Tibial nerve (tissue), 4 donors: ENCODE data around the gene CDCA3. TPM values are rescaled to one million over a fixed set of nuclear protein-coding genes. Genes with fewer than 3 reads are reported as not detected.

Experiments
- DNase-seq, 2 donors: peaks; one replicate each; pipeline ENCODE4 v3.0.0-alpha.2; 2019; ENCODE audit warnings: low spot score in 2 of 2
- H3K27ac ChIP-seq, 4 donors: fragments of 200-600 bp; sonication (generic) in 3 of 4; one replicate each; pipeline ENCODE4 v1.5.1; 2017 to 2019; ENCODE audit warnings: mild to moderate bottlenecking in 1 of 4
- H3K27me3 ChIP-seq, 2 donors: fragments of 200-600 bp; sonication (generic) in 1 of 2; one replicate each; pipeline versions ENCODE4 v1.5.1 to v1.6.0; 2017 to 2019
- H3K36me3 ChIP-seq, 3 donors: fragments of 200-600 bp; sonication (generic); one replicate each; pipeline ENCODE4 v1.5.1; 2018 to 2019
- H3K4me1 ChIP-seq, 4 donors: fragments of 200-600 bp; sonication (generic) in 3 of 4; one replicate each; pipeline ENCODE4 v1.5.1; 2017 to 2019
- H3K4me3 ChIP-seq, 4 donors: fragments of 200-600 bp; sonication (generic) in 3 of 4; one replicate each; pipeline ENCODE4 v1.5.1; 2017 to 2019; ENCODE audit warnings: mild to moderate bottlenecking in 1 of 4, moderate library complexity in 1 of 4
- H3K9me3 ChIP-seq, 4 donors: fragments of 200-600 bp; sonication (generic) in 3 of 4; one replicate each; pipeline ENCODE4 v1.5.1; 2017 to 2019
- CTCF ChIP-seq, 5 experiments: fragments of 200-600 bp in 3 of 5; fragments of 450-650 bp in 2 of 5; sonication (generic) in 3 of 5; IDR thresholded peaks; one replicate each; pipeline ENCODE4 v1.5.1; 2016 to 2019; ENCODE audit warnings: antibody characterized with exemption in 5 of 5, mild to moderate bottlenecking in 3 of 5, moderate library complexity in 2 of 5
- EP300 ChIP-seq, 2 donors: sonication (generic); formaldehyde crosslinking; IDR thresholded peaks; one replicate each; pipeline ENCODE4 v1.6.1; 2017; ENCODE audit warnings: antibody characterized with exemption in 2 of 2, mild to moderate bottlenecking in 1 of 2
- POLR2A ChIP-seq, 2 donors: fragments of 450-650 bp; IDR thresholded peaks; one replicate each; pipeline ENCODE4 v1.6.1; 2017; ENCODE audit warnings: antibody characterized with exemption in 2 of 2, mild to moderate bottlenecking in 2 of 2, moderate library complexity in 2 of 2
- WGBS, 2 donors: methylation state at CpG; one replicate each; pipeline ENCODE4 v1.1.5; 2018; 5-methylcytosine and 5-hydroxymethylcytosine counted together
- total RNA-seq, 4 donors: library from RNA; depleted of rRNA; stranded (reverse); fragments of >200 nt; gene quantifications; one replicate each; pipeline ENCODE4 v1.1.0, GENCODE V29; 2016

Gene CDCA3
- total RNA-seq, 4 donors from 2014 or later: 0.21 to 19.4 (median 3.6) TPM

DNA sequence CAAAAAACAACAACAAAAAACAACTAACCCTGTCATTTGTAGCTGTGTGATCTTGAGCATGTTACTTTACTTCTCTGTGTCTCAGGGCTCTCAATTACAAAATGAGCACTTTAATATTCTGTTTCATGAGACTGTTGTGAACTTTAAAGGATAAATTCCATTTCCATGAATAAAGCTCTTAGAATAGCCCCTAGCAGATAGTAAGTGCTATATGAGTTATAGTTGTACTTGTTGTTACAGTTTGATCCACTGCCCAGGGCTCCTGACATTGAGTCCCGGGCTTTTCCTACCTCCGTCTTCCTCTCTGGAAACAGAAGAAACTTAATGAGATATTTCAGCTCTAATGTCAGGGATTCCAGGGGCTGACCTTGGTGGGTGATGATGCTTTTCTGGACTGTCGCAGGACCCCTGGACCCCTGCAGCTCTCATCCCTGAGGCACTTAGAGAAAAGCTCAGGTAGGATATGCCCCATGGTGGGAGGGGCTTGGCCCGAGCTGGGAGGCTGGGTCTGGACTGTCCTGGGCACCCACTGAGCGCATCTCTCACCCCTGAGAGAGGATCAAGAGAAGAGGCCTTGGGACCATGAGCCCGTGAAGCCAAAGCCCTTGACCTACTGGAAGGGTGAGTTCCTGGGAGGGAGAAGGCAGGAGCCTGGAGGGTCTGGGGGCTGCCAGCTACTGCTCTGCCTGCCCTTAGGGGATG is 17.7 kb downstream of the CDCA3 start:
- Histone ChIP-seq H3K27me3 (no peaks in the 10 kb centered on the region), H3K27ac (no peak overlapping the region), H3K4me3 (no peak overlapping the region), H3K9me3 (no peaks in the 10 kb centered on the region), H3K4me1 (peaks cover 0 to 13% (median 3%) of the 10 kb centered on the region in 4 donors), H3K36me3 (peaks cover 0 to 72% (median 0%) of the 10 kb centered on the region in 3 donors)
- WGBS, 2 donors: 77% methylated on average over 6 of the region's 6 CpGs
- no peak for TF ChIP-seq POLR2A (IDR thresholded peaks at IDR 0.05)
- no peak for TF ChIP-seq EP300 (IDR thresholded peaks at IDR 0.05)
- no peak for TF ChIP-seq CTCF (IDR thresholded peaks at IDR 0.05)
- DNase-seq: no peak

GRCh38 chr12:6832125-6832524 is 19.0 kb downstream of the CDCA3 start:
- Histone ChIP-seq H3K27ac (no peak overlapping the region), H3K36me3 (peaks cover 0 to 60% (median 0%) of the 10 kb centered on the region in 3 donors), H3K4me1 (peaks cover 0 to 24% (median 3%) of the 10 kb centered on the region in 4 donors), H3K27me3 (no peaks in the 10 kb centered on the region), H3K9me3 (no peaks in the 10 kb centered on the region), H3K4me3 (no peak overlapping the region)
- no peak for DNase-seq
- 89 to 92% methylated on average over 4 of the region's 4 CpGs for WGBS, 2 donors
- no peak for TF ChIP-seq CTCF (IDR thresholded peaks at IDR 0.05)
- no peak for TF ChIP-seq EP300 (IDR thresholded peaks at IDR 0.05)
- TF ChIP-seq POLR2A (IDR thresholded peaks at IDR 0.05): no peak

GRCh38 chr12:6831450-6831995 is 19.6 kb downstream of the CDCA3 start:
- Histone ChIP-seq H3K27me3 (no peaks in the 10 kb centered on the region), H3K9me3 (no peaks in the 10 kb centered on the region), H3K27ac (no peak overlapping the region), H3K4me1 (peaks cover 0 to 29% (median 6%) of the 10 kb centered on the region in 4 donors), H3K36me3 (peaks cover 0 to 54% (median 0%) of the 10 kb centered on the region in 3 donors), H3K4me3 (no peak overlapping the region)
- 83 to 86% methylated on average over 12 of the region's 12 CpGs for WGBS, 2 donors
- DNase-seq: no peak
- TF ChIP-seq POLR2A (IDR thresholded peaks at IDR 0.05) (no peak), CTCF (IDR thresholded peaks at IDR 0.05) (no peak), EP300 (IDR thresholded peaks at IDR 0.05) (no peak)

GRCh38 chr12:6830999-6831398 is 20.1 kb downstream of the CDCA3 start:
- peaks cover 0 to 31% (median 6%) of the 10 kb centered on the region in 4 donors for H3K4me1 ChIP-seq
- no peak overlapping the region for H3K4me3 ChIP-seq
- WGBS, 2 donors: 76 to 82% methylated on average over 6 of the region's 6 CpGs
- no peak for DNase-seq
- H3K9me3 ChIP-seq: no peaks in the 10 kb centered on the region
- H3K27me3 ChIP-seq: no peaks in the 10 kb centered on the region
- peaks cover 0 to 50% (median 0%) of the 10 kb centered on the region in 3 donors for H3K36me3 ChIP-seq
- TF ChIP-seq POLR2A (IDR thresholded peaks at IDR 0.05): no peak
- TF ChIP-seq EP300 (IDR thresholded peaks at IDR 0.05): no peak
- TF ChIP-seq CTCF (IDR thresholded peaks at IDR 0.05): no peak
- H3K27ac ChIP-seq: no peak overlapping the region

DNA sequence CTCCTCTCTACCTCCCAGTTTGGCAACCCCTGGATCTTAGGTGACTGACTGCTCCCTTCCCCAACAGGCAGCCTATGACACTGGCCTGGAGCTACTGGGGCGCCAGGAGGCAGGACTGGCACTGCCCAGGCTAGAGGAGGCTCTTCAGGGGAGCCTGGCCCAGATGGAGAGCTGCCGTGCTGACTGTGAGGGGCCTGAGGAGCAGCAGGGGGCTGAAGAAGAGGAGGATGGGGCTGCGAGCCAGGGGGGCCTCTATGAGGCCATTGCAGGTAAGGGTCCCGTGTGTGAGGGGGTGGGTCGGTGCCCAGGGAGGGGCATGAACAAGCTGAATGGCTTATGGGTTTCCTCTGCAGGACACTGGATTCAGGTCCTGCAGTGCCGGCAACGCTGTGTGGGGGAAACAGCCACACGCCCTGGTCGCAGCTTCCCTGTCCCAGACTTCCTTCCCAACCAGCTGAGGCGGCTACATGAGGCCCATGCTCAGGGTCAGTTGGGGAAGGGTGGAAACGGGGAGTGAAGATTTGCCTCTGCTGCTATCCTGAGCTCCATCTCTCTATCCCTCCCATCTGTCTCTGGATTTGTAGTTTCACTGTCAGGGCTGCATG is 20.7 kb downstream of the CDCA3 start:
- H3K9me3 ChIP-seq: no peaks in the 10 kb centered on the region
- peaks cover 0 to 50% (median 0%) of the 10 kb centered on the region in 3 donors for H3K36me3 ChIP-seq
- WGBS, 2 donors: 84 to 85% methylated on average over 11 of the region's 11 CpGs
- peak overlapping the region in 2 of 4 donors; percentile 90 to 95 for H3K27ac ChIP-seq
- no peak overlapping the region for H3K4me3 ChIP-seq
- TF ChIP-seq EP300 (IDR thresholded peaks at IDR 0.05) (no peak), POLR2A (IDR thresholded peaks at IDR 0.05) (no peak), CTCF (IDR thresholded peaks at IDR 0.05) (no peak)
- no peak for DNase-seq
- H3K27me3 ChIP-seq: peaks cover 0 to under 1% of the 10 kb centered on the region in 2 donors
- peaks cover 0 to 37% (median 6%) of the 10 kb centered on the region in 4 donors for H3K4me1 ChIP-seq
